Thoracic aorta (tissue), 2 donors: ENCODE results near the gene HVCN1. TPM values are rescaled to one million over a fixed set of nuclear protein-coding genes. Genes with fewer than 3 reads are reported as not detected.

Experiments
- ATAC-seq: fragments of 150-250 bp; one replicate; pipeline ENCODE4 v1.8.0; 2017; ENCODE audit warnings: low read depth; ENCODE audit not compliant: insufficient number of reproducible peaks, low FRiP score
- DNase-seq: peaks from one replicate; pipeline ENCODE4 v3.0.0-alpha.2; 2020; ENCODE audit warnings: low spot score
- H3K27ac ChIP-seq, 2 donors: fragments of 200-600 bp; sonication (generic); 1 replicate in 1 of 2; 2 replicates in 1 of 2; pipeline ENCODE4 v1.5.1; 2016; ENCODE audit warnings: mild to moderate bottlenecking in 2 of 2, moderate library complexity in 2 of 2
- H3K27me3 ChIP-seq: fragments of 200-600 bp; sonication (generic); replicated peaks from 2 replicates; pipeline ENCODE4 v1.6.0; 2016; ENCODE audit warnings: mild to moderate bottlenecking; ENCODE audit not compliant: insufficient read depth
- H3K36me3 ChIP-seq: fragments of 200-600 bp; sonication (generic); one replicate; pipeline ENCODE4 v1.5.1; 2016
- H3K4me1 ChIP-seq, 2 donors: fragments of 200-600 bp; sonication (generic); 1 replicate in 1 of 2; 2 replicates in 1 of 2; pipeline versions ENCODE4 v1.5.1 to v1.6.0; 2016; ENCODE audit warnings: low read depth in 2 of 2, mild to moderate bottlenecking in 1 of 2; ENCODE audit not compliant: control insufficient read depth in 1 of 2
- H3K4me3 ChIP-seq: fragments of 200-600 bp; sonication (generic); 2 replicates; pipeline ENCODE4 v1.5.1; 2016; ENCODE audit warnings: mild to moderate bottlenecking
- H3K9me3 ChIP-seq: fragments of 200-600 bp; sonication (generic); 2 replicates; pipeline ENCODE4 v1.5.1; 2016
- CTCF ChIP-seq: fragments of 200-600 bp; sonication (generic); IDR thresholded peaks from one replicate; pipeline ENCODE4 v1.5.1; 2019; ENCODE audit warnings: antibody characterized with exemption
- total RNA-seq, 2 donors: library from RNA; depleted of rRNA; stranded (reverse); fragments of >200 nt; gene quantifications; one replicate each; pipeline versions ENCODE4 v1.1.0 to v1.2.3, GENCODE V29; 2016

The HVCN1 gene
- total RNA-seq, 2 donors from 2014 or later: 12.3 to 14.5 TPM

- Histone ChIP-seq H3K9me3 (no peaks in the 10 kb centered on the region), H3K4me1 (peaks cover 0 to 11% of the 10 kb centered on the region in 2 donors), H3K4me3 (no peak overlapping the region), H3K36me3 (no peaks in the 10 kb centered on the region), H3K27me3 (no peaks in the 10 kb centered on the region), H3K27ac (no peak overlapping the region)
- ATAC-seq (no peak), DNase-seq (no peak)
- no peak for TF ChIP-seq CTCF
Observed at GRCh38 chr12:110699591-110700445, 10.9 kb upstream of the HVCN1 start.

GRCh38 chr12:110698171-110698902, 9.4 kb upstream of the HVCN1 start:
- no peaks in the 10 kb centered on the region for H3K27me3 ChIP-seq
- DNase-seq: peak; percentile 44
- H3K9me3 ChIP-seq: no peaks in the 10 kb centered on the region
- H3K27ac ChIP-seq: no peak overlapping the region
- H3K4me1 ChIP-seq: peaks cover 0 to 11% of the 10 kb centered on the region in 2 donors
- no peaks in the 10 kb centered on the region for H3K36me3 ChIP-seq
- peak; percentile 80 for TF ChIP-seq CTCF
- H3K4me3 ChIP-seq: peak overlapping the region; percentile 64
- ATAC-seq: peak; percentile 75

DNA sequence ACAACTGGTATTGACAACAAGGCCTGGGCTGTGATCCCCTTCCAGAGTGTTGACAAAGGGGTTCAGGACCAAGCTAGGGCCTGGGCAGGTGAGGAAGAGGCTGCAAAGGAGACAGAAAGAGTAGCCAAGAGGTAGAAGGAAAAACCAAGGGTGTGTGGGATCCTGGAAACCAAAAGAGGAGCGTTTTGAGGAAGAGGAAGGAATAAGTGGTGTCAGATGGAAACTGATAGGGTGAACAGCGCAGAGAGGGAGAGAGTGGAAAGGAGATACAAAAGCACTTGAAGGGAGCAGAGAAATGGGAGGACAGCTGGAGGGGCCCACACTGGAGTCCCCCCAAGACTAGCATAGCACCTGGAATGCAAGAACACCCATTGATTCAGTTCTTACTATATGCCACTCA, 8.3 kb upstream of the HVCN1 start:
- H3K27me3 ChIP-seq: no peaks in the 10 kb centered on the region
- H3K27ac ChIP-seq: no peak overlapping the region
- H3K4me1 ChIP-seq: peaks cover 0 to 11% of the 10 kb centered on the region in 2 donors
- ATAC-seq: no peak
- no peaks in the 10 kb centered on the region for H3K9me3 ChIP-seq
- H3K36me3 ChIP-seq: no peaks in the 10 kb centered on the region
- H3K4me3 ChIP-seq: no peak overlapping the region
- DNase-seq: no peak
- TF ChIP-seq CTCF: no peak

GRCh38 chr12:110696283-110696682, 7.4 kb upstream of the HVCN1 start:
- H3K4me1 ChIP-seq: peaks cover 0 to 11% of the 10 kb centered on the region in 2 donors
- H3K27ac ChIP-seq: no peak overlapping the region
- TF ChIP-seq CTCF: no peak
- no peak for ATAC-seq
- H3K36me3 ChIP-seq: no peaks in the 10 kb centered on the region
- DNase-seq: no peak
- no peaks in the 10 kb centered on the region for H3K9me3 ChIP-seq
- no peaks in the 10 kb centered on the region for H3K27me3 ChIP-seq
- no peak overlapping the region for H3K4me3 ChIP-seq

GRCh38 chr12:110694330-110694901, 5.5 kb upstream of the HVCN1 start:
- Histone ChIP-seq H3K27me3 (no peaks in the 10 kb centered on the region), H3K27ac (peak overlapping the region in 1 of 2 donors; percentile 29)
- no peak for DNase-seq

More at GRCh38 chr12:110694330-110694901, 5.5 kb upstream of the HVCN1 start:
- Histone ChIP-seq H3K4me3 (no peak overlapping the region), H3K9me3 (no peaks in the 10 kb centered on the region), H3K36me3 (no peaks in the 10 kb centered on the region), H3K4me1 (peaks cover 0 to 11% of the 10 kb centered on the region in 2 donors)
- ATAC-seq: no peak
- TF ChIP-seq CTCF: no peak
